WTC11 (cell line): Measurements from ENCODE around the gene USP10.

ENCODE experiments used
- CREM ChIP-seq: sonication (generic); formaldehyde crosslinking; IDR thresholded peaks from 2 replicates; pipeline ENCODE4 v1.8.1; 2022; ENCODE audit warnings: mild to moderate bottlenecking, missing genetic modification reagents, moderate library complexity
- NR2C2 ChIP-seq: sonication (generic); formaldehyde crosslinking; IDR thresholded peaks from 2 replicates; pipeline ENCODE4 v1.8.0; 2022; ENCODE audit warnings: mild to moderate bottlenecking, missing genetic modification reagents
- RELA ChIP-seq: sonication (generic); formaldehyde crosslinking; IDR thresholded peaks from 2 replicates; pipeline ENCODE4 v1.8.1; 2022; ENCODE audit warnings: missing genetic modification reagents, mild to moderate bottlenecking, borderline replicate concordance
- SP1 ChIP-seq: sonication (generic); formaldehyde crosslinking; conservative IDR thresholded peaks from 2 replicates; pipeline ENCODE4 v1.8.1; 2022; ENCODE audit warnings: missing genetic modification reagents
- TCF7 ChIP-seq: sonication (generic); formaldehyde crosslinking; IDR thresholded peaks from 2 replicates; pipeline ENCODE4 v1.8.0; 2022; ENCODE audit warnings: mild to moderate bottlenecking, low read depth, missing genetic modification reagents, moderate library complexity
- TF ChIP-seq, protein P1 (sequence below): fragments of 200-600 bp; IDR thresholded peaks from 2 replicates; pipeline ENCODE4 v1.8.0; 2022; ENCODE audit warnings: antibody characterized with exemption
- TF ChIP-seq, protein P2 (sequence below): sonication (generic); formaldehyde crosslinking; IDR thresholded peaks from 2 replicates; pipeline ENCODE4 v1.8.1; 2023; ENCODE audit warnings: mild to moderate bottlenecking, missing genetic modification reagents, moderate library complexity
- TF ChIP-seq, protein P3 (sequence below): sonication (generic); formaldehyde crosslinking; IDR thresholded peaks from 2 replicates; pipeline ENCODE4 v1.8.0; 2022; ENCODE audit warnings: mild to moderate bottlenecking, missing genetic modification reagents
- TF ChIP-seq, protein P4 (sequence below): sonication (generic); formaldehyde crosslinking; IDR thresholded peaks from 2 replicates; pipeline ENCODE4 v1.8.1; 2022; ENCODE audit warnings: low read depth, missing genetic modification reagents, borderline replicate concordance
- TF ChIP-seq, protein P5 (sequence below): sonication (generic); formaldehyde crosslinking; IDR thresholded peaks from 2 replicates; pipeline ENCODE4 v1.8.1; 2023; ENCODE audit warnings: mild to moderate bottlenecking, missing genetic modification reagents
- TF ChIP-seq, protein P6 (sequence below): sonication (generic); formaldehyde crosslinking; conservative IDR thresholded peaks from 2 replicates; pipeline ENCODE4 v1.8.1; 2023; ENCODE audit warnings: mild to moderate bottlenecking, low read depth, missing genetic modification reagents, moderate library complexity
- TF ChIP-seq, protein P7 (sequence below): sonication (generic); formaldehyde crosslinking; IDR thresholded peaks from 2 replicates; pipeline ENCODE4 v1.8.0; 2023; ENCODE audit warnings: missing genetic modification reagents, mild to moderate bottlenecking, borderline replicate concordance

DNA sequence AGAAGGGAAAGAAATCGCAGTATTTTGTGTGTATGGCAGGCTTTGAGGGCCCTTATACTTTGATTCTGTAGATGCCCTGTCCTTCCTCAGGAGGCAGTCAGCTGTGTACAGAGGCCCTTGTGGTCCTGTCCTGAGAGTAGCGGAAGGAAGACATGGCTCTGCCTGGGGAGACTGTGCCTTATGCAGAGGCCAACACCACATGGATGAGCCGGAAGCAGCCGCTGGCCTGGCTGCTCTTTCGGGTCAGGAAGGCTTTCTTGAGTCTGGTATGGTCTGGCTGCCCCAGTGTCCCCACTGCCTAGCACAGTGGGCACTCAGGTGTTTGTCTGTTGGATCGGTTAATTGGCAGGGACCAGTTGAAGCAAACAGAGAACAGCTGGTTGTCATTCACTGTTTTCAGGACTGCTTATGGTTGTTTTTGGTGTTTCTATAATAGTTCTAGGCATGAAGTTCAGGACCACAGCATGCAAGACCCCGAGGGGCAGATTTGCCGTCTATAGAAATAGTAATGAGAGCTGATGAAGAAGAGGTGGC, 12.4 kb downstream of the USP10 start:
- TF ChIP-seq, protein P1, sequence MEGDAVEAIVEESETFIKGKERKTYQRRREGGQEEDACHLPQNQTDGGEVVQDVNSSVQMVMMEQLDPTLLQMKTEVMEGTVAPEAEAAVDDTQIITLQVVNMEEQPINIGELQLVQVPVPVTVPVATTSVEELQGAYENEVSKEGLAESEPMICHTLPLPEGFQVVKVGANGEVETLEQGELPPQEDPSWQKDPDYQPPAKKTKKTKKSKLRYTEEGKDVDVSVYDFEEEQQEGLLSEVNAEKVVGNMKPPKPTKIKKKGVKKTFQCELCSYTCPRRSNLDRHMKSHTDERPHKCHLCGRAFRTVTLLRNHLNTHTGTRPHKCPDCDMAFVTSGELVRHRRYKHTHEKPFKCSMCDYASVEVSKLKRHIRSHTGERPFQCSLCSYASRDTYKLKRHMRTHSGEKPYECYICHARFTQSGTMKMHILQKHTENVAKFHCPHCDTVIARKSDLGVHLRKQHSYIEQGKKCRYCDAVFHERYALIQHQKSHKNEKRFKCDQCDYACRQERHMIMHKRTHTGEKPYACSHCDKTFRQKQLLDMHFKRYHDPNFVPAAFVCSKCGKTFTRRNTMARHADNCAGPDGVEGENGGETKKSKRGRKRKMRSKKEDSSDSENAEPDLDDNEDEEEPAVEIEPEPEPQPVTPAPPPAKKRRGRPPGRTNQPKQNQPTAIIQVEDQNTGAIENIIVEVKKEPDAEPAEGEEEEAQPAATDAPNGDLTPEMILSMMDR, result no peak
- TF ChIP-seq SP1 (CRISPR knock-in tag) (no peak), RELA (no peak), CREM (CRISPR knock-in tag) (no peak), TCF7 (CRISPR knock-in tag) (no peak), NR2C2 (CRISPR knock-in tag) (no peak)
- TF ChIP-seq, protein P2, sequence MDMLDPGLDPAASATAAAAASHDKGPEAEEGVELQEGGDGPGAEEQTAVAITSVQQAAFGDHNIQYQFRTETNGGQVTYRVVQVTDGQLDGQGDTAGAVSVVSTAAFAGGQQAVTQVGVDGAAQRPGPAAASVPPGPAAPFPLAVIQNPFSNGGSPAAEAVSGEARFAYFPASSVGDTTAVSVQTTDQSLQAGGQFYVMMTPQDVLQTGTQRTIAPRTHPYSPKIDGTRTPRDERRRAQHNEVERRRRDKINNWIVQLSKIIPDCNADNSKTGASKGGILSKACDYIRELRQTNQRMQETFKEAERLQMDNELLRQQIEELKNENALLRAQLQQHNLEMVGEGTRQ, result no peak
- TF ChIP-seq, protein P3, sequence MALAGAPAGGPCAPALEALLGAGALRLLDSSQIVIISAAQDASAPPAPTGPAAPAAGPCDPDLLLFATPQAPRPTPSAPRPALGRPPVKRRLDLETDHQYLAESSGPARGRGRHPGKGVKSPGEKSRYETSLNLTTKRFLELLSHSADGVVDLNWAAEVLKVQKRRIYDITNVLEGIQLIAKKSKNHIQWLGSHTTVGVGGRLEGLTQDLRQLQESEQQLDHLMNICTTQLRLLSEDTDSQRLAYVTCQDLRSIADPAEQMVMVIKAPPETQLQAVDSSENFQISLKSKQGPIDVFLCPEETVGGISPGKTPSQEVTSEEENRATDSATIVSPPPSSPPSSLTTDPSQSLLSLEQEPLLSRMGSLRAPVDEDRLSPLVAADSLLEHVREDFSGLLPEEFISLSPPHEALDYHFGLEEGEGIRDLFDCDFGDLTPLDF (CRISPR knock-in tag), result no peak
- TF ChIP-seq, protein P4, sequence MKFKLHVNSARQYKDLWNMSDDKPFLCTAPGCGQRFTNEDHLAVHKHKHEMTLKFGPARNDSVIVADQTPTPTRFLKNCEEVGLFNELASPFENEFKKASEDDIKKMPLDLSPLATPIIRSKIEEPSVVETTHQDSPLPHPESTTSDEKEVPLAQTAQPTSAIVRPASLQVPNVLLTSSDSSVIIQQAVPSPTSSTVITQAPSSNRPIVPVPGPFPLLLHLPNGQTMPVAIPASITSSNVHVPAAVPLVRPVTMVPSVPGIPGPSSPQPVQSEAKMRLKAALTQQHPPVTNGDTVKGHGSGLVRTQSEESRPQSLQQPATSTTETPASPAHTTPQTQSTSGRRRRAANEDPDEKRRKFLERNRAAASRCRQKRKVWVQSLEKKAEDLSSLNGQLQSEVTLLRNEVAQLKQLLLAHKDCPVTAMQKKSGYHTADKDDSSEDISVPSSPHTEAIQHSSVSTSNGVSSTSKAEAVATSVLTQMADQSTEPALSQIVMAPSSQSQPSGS (CRISPR knock-in tag), result no peak
- TF ChIP-seq, protein P5, sequence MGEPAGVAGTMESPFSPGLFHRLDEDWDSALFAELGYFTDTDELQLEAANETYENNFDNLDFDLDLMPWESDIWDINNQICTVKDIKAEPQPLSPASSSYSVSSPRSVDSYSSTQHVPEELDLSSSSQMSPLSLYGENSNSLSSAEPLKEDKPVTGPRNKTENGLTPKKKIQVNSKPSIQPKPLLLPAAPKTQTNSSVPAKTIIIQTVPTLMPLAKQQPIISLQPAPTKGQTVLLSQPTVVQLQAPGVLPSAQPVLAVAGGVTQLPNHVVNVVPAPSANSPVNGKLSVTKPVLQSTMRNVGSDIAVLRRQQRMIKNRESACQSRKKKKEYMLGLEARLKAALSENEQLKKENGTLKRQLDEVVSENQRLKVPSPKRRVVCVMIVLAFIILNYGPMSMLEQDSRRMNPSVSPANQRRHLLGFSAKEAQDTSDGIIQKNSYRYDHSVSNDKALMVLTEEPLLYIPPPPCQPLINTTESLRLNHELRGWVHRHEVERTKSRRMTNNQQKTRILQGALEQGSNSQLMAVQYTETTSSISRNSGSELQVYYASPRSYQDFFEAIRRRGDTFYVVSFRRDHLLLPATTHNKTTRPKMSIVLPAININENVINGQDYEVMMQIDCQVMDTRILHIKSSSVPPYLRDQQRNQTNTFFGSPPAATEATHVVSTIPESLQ, result no peak
- TF ChIP-seq, protein P6, sequence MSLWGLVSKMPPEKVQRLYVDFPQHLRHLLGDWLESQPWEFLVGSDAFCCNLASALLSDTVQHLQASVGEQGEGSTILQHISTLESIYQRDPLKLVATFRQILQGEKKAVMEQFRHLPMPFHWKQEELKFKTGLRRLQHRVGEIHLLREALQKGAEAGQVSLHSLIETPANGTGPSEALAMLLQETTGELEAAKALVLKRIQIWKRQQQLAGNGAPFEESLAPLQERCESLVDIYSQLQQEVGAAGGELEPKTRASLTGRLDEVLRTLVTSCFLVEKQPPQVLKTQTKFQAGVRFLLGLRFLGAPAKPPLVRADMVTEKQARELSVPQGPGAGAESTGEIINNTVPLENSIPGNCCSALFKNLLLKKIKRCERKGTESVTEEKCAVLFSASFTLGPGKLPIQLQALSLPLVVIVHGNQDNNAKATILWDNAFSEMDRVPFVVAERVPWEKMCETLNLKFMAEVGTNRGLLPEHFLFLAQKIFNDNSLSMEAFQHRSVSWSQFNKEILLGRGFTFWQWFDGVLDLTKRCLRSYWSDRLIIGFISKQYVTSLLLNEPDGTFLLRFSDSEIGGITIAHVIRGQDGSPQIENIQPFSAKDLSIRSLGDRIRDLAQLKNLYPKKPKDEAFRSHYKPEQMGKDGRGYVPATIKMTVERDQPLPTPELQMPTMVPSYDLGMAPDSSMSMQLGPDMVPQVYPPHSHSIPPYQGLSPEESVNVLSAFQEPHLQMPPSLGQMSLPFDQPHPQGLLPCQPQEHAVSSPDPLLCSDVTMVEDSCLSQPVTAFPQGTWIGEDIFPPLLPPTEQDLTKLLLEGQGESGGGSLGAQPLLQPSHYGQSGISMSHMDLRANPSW (CRISPR knock-in tag), result no peak
- TF ChIP-seq, protein P7, sequence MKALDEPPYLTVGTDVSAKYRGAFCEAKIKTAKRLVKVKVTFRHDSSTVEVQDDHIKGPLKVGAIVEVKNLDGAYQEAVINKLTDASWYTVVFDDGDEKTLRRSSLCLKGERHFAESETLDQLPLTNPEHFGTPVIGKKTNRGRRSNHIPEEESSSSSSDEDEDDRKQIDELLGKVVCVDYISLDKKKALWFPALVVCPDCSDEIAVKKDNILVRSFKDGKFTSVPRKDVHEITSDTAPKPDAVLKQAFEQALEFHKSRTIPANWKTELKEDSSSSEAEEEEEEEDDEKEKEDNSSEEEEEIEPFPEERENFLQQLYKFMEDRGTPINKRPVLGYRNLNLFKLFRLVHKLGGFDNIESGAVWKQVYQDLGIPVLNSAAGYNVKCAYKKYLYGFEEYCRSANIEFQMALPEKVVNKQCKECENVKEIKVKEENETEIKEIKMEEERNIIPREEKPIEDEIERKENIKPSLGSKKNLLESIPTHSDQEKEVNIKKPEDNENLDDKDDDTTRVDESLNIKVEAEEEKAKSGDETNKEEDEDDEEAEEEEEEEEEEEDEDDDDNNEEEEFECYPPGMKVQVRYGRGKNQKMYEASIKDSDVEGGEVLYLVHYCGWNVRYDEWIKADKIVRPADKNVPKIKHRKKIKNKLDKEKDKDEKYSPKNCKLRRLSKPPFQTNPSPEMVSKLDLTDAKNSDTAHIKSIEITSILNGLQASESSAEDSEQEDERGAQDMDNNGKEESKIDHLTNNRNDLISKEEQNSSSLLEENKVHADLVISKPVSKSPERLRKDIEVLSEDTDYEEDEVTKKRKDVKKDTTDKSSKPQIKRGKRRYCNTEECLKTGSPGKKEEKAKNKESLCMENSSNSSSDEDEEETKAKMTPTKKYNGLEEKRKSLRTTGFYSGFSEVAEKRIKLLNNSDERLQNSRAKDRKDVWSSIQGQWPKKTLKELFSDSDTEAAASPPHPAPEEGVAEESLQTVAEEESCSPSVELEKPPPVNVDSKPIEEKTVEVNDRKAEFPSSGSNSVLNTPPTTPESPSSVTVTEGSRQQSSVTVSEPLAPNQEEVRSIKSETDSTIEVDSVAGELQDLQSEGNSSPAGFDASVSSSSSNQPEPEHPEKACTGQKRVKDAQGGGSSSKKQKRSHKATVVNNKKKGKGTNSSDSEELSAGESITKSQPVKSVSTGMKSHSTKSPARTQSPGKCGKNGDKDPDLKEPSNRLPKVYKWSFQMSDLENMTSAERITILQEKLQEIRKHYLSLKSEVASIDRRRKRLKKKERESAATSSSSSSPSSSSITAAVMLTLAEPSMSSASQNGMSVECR (CRISPR knock-in tag), result no peak
